Epithelial cell of proximal tubule (primary cell): ENCODE results near the gene SPATA3. TPM values are rescaled to one million over a fixed set of nuclear protein-coding genes. Genes with fewer than 3 reads are reported as not detected.
"Not testable (repeated sequence)": the region's sequence is repeated elsewhere in the genome, so short reads cannot be mapped to it uniquely, and the experiment has no call there.

Source experiments
- DNase-seq: peaks from one replicate; pipeline ENCODE4 v3.0.0-alpha.2; 2011; ENCODE audit warnings: low read depth
- H3K4me3 ChIP-seq: 2 replicates; pipeline ENCODE4 v1.5.1; 2011; ENCODE audit warnings: low read depth, mild to moderate bottlenecking, low read length
- total RNA-seq: library from RNA; depleted of rRNA; stranded (reverse); fragments of >200 nt; gene quantifications from 2 replicates; pipeline ENCODE4 v1.2.3, GENCODE V29; 2015
- TF ChIP-seq, protein P1 (sequence below): conservative IDR thresholded peaks from 2 replicates; pipeline ENCODE4 v1.5.1; 2012; ENCODE audit warnings: low read depth, mild to moderate bottlenecking, low read length

SPATA3 gene
- total RNA-seq, 1 donor from 2014 or later = not detected

- no peak overlapping the region for H3K4me3 ChIP-seq
- TF ChIP-seq, protein P1, sequence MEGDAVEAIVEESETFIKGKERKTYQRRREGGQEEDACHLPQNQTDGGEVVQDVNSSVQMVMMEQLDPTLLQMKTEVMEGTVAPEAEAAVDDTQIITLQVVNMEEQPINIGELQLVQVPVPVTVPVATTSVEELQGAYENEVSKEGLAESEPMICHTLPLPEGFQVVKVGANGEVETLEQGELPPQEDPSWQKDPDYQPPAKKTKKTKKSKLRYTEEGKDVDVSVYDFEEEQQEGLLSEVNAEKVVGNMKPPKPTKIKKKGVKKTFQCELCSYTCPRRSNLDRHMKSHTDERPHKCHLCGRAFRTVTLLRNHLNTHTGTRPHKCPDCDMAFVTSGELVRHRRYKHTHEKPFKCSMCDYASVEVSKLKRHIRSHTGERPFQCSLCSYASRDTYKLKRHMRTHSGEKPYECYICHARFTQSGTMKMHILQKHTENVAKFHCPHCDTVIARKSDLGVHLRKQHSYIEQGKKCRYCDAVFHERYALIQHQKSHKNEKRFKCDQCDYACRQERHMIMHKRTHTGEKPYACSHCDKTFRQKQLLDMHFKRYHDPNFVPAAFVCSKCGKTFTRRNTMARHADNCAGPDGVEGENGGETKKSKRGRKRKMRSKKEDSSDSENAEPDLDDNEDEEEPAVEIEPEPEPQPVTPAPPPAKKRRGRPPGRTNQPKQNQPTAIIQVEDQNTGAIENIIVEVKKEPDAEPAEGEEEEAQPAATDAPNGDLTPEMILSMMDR = no peak
- DNase-seq = no peak
Measured at GRCh38 chr2:231003186-231003585, 7.3 kb downstream of the SPATA3 start.

DNA sequence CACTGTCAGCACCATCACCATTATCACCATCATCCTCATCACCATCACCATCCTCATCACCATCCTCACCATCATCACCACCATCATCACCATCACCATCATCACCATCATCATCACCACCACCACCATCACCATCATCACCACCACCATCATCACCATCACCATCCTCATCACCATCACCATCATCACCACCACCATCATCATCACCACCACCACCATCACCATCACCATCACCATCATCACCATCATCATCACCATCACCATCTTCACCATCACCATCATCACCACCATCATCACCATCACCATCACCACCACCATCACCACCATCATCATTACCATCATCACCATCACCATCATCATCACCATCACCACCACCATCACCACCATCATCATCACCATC lies 9.0 kb downstream of the SPATA3 start:
- not testable (repeated sequence) for DNase-seq

GRCh38 chr2:231007286-231008098 lies 11.6 kb downstream of the SPATA3 start:
- TF ChIP-seq, protein P1 = no peak
- H3K4me3 ChIP-seq = no peak overlapping the region
- DNase-seq = no peak

More for the DNA sequence above, 9.0 kb downstream of the SPATA3 start:
- not testable (repeated sequence) for H3K4me3 ChIP-seq

- no peak overlapping the region for H3K4me3 ChIP-seq
- TF ChIP-seq, protein P1 = no peak
- no peak for DNase-seq
Measured at GRCh38 chr2:231008131-231008530, 12.2 kb downstream of the SPATA3 start.

GRCh38 chr2:231009236-231009919 lies 13.5 kb downstream of the SPATA3 start:
- TF ChIP-seq, protein P1 = no peak
- no peak for DNase-seq
- no peak overlapping the region for H3K4me3 ChIP-seq

DNA sequence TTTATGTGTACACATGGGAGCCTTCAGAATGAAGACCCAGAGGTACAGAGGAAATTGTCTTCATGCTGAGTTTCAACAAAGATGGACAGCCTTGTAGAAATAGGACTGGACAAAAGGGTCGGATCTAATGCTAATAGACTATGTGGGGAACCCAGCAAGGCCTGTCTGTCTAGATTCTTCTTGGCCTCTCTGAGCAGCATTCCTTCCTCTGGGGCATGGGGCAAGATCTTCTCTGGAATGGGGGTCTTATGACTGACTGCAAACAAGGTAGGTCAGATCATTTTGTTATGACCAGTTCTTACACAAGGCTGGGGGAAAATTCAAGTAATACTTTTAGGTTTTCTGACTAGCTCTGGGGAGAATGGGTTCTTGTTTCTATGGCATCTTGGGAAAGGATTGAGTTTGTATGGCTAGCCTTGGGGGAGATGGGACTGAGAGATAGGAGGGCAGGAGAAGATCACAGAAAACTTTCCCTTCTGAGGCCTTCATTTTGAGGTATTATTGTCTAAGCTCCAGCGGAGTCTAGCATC lies 14.3 kb downstream of the SPATA3 start:
- TF ChIP-seq, protein P1 = no peak
- DNase-seq = no peak
- H3K4me3 ChIP-seq = no peak overlapping the region

- TF ChIP-seq, protein P1 = no peak
- DNase-seq = no peak
- H3K4me3 ChIP-seq = no peak overlapping the region
Measured at GRCh38 chr2:231011526-231011925, 15.6 kb downstream of the SPATA3 start.
